HPDE6-E6E7 (cell line): ENCODE results near the gene TIMM17B.

Experiments
- DNase-seq: peaks from one replicate; pipeline ENCODE4 v3.0.0; 2011; ENCODE audit warnings: missing footprints; ENCODE audit errors: extremely low spot score

TIMM17B gene

DNA sequence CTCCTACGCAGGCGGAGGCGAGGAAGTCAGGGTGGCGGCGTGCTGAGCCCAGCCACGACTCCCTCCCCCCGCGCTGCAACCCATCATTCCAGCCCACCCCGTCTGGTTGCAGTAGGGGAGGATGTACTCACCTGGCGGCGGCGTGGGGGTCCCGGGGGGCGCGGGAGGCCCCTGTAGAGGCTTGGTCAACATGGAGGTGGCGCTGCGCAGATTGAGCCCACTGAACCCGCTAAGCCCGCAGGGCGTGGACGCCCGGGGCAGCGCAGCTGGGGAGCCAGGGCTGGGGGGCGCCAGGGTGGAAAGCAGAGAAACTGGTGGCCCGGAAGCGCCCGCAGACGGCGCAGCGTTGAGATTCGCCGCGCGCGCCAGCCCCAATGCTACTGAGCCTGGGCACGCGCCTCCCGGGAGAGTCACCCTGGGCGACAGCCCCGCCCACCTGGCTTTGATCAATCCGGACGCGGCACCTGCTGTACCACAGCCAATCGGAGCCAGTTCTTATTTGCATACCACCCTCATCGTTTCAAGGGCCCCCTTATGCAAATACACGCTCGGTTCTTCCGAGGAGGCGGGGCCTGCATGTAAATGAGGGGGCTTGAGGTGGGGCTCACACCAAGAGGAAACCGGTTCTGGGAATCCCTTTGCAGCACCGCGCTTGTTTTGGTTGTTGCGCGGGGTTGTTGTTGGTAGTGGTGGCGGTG, 21.2 kb upstream of the TIMM17B start, which contains the start of gene PIM2:
Gene PIM2, minus strand, starts transcription at position 382 of the 698 bp plus-strand sequence. Its CDS starts 190 bp downstream, at position 192.
- DNase-seq: peak; percentile 74

DNA sequence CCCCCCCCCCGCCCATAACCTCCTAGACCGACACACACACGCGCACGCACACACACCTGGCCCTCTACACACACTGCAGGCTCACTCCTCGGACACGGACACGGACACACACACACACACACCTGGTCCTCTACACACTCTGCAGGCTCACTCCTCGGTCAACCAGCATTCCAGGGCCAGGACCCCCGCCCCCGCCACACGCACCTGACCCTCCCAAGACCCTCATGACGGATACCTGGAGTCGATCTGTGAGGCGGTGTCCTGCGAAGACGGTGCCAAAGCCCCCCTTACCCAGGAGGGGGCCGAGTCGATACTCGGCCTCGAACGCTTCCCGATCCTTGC, 20.7 kb upstream of the TIMM17B start:
- no peak for DNase-seq

DNA sequence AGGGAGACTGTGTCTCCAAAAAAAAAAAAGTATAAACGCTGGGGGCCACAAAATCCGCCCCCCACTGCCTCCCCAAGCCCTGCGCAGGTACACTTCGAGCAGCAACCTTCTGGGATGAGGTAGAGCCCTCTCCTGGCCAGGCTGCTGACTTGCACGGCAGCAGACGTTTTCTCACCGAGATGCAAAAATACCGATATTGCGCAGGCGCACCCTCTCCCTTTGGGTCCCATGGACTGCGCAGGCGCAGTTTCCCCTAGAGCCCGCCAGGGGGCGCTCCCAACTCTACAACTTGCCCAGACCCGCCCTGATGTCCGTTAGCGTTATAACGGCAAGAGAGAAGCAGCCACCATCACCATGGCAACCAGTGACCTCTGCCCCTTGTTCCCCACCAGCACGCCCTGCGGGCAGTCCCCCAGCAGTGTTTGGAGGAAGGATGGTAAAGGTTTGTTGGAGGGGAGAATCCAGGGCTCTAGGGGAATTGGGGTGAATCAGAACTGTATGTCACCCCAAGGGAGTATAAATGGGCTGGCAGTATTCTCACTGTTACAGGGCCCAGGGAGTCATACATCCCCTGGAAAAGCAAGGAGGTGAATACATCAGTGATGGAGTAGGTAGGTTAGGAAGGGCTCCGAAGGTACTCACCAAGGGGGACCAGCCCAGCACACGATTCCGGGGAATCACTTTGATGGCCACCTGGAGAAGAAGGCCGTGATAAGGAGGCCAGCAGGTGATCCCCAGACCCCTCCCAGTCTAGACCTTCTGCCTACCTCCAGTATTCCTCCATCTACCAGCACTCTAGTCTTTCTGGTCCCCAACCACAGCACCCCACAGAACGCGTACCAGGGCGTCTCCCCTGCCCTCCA, 19.8 kb upstream of the TIMM17B start:
- DNase-seq: peak; percentile 70

DNA sequence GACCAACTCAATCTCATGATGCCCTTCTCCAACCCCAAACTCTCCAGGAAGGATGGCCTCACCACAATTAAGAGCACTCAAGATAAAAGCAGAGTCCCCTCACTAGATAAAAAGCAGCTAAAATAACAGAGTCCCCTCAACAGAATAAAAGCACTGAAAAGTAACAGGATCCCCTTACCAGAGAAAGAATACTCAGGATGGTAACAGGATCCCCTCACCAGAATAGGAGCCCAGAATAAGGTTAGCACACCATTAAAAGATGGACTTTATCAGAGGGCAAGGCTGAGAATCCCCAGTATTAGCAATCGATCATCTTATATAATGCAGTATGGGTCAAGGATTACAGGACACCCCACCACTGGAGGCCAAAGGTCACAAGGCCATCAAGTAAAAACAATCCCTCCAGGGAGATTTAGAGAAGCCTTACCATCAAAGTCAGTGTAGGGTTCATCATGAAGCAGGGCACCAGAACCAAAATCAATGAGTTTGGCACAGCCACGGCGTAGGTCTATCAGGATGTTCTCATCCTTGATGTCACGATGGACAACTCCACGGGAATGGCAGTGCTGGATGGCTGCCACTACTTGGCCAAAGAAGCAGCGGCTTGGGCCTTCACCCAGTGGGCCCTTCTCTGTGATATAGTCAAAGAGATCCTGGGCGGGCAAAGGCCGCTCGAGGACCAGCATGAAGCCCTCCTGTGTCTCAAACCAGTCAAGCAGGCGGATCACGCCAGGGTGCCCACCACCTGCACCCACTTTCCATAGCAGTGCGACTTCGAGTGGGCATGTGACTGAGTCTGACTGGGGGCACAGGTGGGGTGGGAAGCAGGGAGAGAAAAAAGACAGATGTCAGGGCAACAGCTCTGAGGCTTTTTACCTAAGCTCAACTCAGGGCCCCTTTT, 17.3 kb upstream of the TIMM17B start:
- DNase-seq: no peak

DNA sequence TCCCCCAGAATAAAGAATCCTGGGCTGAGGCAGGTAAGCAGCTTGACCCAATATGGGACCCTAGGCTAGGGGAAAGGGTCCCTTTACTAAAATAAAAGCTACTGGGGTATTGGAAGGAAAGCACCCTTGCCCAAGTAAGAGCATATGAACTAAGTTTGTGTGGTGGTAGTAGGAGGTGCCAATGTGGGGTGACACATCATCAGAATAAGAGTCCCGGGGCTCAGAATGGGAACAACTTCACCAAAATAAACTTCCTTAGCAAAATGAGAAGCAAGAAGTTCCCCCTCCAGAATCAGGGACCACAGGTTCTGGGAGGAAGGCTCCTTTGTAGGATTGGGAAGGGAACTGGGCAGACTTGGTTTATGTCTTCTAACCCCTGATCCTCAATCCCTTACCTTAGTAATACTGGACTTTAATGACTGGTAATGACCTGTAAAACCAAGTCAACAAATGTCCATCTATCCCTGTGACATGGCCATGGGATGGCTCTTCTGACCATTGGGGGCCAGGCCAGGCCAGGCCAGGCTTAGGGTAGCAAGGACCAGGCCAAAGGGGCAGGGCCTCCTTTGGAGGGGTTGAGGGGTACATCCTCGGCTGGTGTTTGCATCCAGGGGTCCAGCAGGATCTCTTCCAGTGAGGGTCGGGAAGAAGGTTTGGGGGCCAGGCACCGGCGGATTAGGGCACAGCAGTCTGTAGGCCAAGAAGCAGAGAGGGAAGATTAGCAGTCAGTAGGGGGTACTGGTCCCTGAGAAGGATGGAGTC, 16.2 kb upstream of the TIMM17B start:
- DNase-seq: no peak

DNA sequence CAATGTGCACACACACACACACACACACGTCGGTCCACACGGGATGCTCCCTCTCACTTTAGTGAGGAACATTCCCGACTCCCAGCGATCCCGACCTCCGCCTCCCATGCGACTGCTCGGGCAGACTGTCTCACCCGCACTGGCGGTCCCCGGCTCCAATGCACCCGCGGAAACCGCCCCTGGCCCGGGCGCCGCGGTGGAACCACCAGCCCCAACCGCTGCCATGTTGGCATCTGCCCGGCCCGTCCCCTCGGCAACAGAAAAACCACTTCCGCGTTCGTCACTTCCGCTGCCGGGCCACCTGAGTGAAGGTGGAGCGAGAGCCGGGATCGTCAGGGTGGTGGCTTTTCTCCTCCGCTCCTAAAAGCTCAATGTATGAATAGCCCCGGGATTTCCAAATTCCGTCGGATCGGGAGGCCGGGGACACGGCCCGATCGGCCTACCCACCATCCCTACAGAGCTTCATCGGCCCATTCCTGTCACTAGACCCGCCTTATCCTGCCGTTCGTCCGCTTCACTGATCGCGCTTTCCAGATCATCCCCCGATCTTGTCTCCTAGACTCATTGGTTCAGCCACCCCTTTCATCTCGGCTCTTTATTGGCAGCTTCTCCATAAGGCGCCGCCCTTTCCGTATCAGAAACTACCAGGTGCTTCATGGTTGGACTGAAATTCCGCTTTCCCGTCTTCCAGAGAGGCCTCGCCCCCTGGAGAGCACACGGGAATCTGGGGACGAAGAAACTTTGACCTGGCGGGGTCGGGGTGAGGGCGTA, 14.0 kb upstream of the TIMM17B start, which contains the start of gene SLC35A2:
Gene SLC35A2, minus strand, starts transcription at position 235 of the 771 bp plus-strand sequence. Its CDS starts 10 bp downstream, at position 225.
- peak; percentile 57 for DNase-seq

DNA sequence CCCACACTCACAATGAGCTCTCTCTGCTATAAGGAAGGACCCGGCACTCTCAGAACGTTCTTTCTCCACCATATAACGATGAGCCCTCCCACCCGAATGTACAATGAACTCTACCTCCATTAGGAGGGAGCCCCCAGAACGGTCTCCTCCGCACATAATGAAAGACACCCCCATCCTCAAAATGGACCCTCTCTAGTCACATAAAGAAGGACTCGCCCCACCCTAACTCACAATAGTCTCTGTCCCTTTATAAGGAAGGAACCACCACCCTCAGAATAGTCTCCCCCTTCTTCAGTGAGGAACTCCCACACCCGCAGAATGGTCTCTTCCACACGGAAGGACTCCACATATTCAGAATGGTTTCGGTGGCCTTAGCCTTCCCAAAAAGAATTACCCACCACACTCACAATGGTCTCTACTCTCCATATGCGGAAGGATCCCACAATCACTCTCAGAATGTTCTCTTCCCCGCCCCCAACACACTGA, 13.4 kb upstream of the TIMM17B start:
- no peak for DNase-seq

DNA sequence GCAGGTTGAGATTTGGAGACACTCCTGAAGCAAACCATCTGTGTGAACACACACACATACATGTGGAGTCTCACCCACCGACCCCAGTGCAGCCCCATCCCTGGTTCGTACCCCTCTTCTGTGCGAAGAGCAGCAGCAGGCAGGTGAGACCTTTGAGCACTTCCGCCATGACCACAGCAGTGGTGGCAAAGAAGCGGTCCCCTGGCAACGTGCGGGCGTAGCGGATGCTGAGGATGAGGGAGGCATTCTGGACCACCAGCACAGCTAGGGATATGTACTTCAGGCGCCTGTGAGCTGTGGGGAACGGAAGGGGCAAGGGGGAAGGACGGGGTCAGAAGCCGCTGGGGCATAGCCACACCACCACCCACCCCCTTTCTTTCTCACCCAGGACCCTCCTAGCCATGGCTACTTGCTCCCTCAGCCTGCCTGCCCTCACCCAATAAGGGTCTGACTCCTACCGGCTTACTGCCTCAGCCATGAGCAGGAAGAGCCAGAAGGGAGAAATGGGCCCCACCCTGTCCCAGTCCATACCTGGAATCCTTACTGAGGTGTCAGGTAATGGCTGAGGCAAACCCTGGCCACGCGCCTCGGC, 12.2 kb upstream of the TIMM17B start:
- no peak for DNase-seq

DNA sequence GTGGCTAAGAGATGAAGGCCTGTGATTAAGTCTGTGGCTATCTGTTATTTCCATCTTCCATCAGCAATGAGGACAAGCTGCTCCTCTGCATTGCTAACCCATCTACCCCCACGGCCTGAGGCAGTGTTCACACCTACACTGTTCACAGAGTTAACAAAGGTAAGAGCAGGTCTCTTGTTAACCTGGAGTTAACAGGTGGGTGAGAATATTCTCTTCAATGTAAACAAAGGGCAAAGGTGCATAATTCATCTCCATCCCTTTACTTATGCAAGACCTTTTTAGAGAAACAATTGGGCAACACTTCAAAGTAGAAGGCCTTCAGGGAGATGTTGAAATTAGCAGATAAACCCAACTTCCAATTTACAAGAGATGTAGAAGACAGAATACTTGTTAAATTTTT, 11.0 kb upstream of the TIMM17B start:
- no peak for DNase-seq

DNA sequence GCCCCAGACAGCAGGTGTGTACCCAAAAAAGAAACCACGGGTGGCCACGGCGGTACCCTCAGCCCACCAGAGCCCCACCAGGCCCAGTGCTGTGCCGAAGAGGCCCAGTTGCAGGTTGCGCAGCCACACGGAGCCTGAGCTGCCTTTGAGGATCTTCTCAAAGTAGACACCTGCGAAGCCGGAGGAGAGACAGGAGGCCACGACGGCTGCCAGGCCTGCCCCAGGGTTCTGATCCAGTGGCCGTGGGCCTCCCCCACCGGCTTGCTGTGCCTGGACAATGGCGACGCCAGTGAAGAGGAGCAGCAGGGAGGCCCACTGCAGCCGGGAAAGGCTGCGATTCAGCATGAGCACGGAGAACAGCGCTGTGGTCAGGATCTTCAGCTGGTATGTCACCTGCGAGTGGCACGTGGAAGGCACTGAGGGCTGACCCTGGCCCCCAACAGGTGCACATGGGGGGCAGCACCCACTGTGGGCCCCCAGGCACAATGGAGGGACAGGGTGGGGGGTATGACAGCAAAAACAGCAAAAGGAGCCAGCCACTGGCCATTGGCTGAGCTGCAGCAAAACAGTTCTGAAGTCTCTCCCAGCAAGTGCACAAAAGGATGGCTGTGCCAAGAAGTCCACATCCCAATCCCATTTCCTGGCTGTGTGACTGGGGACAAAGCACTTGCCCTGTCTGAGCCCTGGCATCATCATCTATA, 7.7 kb upstream of the TIMM17B start:
- DNase-seq: no peak

DNA sequence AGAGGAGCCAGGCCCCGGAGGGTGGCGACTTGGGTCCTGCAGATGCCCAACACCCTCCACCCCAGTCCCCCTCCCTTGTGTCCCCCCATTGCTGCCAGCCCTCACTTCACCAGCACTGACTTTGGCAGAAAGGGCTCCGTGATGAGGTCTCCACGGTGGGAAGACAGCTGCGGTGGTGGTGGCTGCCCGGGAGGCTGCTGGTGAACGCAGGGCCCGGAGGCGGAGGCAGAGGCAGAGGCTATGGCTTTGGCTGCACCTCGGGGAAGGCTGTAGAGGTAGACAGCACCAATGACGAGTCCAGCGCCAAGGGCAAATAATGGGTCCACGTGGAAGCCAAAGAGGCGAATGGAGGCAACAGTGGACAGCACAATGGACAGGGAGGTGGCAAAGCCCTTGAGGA, 7.1 kb upstream of the TIMM17B start:
- DNase-seq: no peak

DNA sequence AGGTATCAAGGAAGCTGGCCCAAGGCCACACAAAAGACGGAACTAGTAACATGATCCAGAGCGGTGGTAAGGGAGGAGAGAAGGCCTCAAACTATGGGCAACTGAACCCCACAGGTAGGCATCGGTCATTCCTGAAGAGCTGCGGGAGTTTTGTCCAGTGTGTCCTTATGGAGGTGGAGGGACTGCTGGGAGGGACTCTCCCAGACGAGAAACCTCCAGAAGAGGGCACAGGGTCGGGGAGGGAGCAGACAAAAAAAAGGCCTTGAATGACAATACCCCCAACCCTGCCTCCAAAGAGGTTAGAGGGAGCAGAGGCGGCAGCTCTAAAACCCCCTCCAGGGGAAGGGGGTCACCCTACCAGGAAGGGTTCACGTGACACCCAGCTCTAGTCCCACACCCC, 6.6 kb upstream of the TIMM17B start:
- no peak for DNase-seq

DNA sequence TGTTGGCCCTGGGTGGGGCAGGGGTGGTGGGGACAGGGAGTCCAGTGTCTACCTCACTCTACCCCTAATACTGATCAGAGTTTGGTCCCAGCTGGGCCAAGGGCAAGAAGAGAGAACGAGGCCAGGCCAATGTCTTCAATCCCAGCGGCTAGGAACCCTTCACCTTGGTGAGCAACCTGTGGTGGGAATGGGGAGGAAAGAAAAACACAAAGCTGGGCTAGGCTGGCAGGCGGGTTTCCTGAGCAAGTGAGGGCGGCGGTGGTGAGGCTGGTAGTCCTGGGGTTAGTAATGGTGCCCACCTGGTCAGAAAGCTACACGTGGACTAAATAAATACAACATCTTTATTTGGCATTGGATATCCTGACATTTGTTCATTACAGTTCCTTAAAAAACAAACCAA, 5.7 kb upstream of the TIMM17B start:
- DNase-seq: no peak

DNA sequence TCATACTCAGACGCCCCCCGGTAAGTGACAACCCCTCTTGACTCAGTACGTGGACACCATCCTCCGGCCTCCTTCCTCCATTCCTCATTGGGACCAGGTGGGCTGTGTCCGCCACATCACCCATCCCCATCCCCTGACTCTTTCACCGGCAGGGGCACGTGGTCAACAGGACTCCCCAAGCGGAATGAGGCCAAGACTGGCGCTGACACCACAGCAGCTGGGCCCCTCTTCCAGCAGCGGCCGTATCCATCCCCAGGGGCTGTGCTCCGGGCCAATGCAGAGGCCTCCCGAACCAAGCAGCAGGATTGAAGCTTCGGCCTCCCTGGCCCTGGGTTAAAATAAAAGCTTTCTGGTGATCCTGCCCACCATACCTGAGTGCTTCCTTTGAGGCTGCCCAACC, 5.2 kb upstream of the TIMM17B start:
- no peak for DNase-seq

DNA sequence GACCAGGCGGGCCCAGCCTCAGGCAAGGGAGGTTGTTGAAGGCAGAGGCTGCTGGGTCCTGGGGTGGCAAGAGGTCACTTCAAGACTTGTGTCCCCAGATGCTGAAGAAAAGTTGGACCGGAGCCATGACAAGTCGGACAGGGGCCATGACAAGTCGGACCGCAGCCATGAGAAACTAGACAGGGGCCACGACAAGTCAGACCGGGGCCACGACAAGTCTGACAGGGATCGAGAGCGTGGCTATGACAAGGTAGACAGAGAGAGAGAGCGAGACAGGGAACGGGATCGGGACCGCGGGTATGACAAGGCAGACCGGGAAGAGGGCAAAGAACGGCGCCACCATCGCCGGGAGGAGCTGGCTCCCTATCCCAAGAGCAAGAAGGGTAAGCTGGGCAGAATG, 4.6 kb upstream of the TIMM17B start:
- no peak for DNase-seq

DNA sequence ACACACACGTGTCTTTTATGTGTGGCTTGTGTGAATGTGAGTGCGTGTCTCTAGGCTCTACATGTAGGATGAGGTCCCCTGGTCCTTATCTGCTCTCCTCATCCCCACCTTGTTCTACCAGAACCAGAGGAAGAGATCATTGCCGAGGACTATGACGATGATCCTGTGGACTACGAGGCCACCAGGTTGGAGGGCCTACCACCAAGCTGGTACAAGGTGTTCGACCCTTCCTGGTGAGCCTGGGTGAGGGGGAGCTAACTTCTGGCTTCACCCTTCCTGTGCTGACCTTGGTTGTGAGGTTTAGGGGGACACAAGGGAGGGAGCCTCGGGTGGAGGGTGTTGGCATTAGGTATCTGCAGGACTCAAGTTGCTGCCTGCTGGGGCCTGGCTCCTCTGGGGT, 3.5 kb upstream of the TIMM17B start:
- DNase-seq: no peak

DNA sequence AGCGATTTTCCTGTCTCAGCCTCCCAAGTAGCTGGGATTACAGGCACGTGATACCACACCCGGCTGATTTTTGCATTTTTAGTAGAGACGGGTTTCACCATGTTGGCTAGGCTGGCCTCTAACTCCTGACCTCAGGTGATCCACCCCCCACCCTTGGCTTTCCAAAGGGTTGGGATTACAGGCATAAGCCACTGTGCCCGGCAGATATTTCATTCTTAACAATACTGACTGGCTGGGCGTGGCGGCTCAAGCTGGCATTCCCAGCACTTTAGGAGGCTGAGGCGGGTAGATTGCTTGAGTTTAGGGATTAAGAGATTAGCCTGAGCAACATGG, 1.5 kb upstream of the TIMM17B start:
- DNase-seq: no peak

DNA sequence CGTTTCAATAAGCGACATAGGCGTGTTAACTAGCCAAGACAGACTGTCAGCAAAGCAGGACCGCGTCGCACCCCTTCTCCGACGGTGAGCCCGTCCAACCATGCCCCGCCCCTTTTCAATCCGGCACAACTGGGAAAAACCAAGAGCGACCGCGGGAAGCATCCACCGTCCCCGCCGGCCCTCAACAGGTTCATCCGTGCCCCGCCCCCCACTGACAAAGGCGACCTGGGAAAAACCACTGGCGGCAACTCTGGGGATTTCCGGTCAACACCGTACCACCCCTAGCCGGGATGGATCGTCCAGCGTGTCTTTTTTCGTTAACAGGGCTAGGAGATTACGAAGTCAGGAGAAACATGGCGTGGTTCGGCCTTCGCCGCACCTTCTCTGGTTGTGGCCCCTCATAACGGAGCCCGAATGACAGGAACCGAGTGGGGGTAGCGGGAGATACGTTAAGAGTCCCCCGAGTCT, 377 bp downstream of the TIMM17B start:
- DNase-seq: no peak

DNA sequence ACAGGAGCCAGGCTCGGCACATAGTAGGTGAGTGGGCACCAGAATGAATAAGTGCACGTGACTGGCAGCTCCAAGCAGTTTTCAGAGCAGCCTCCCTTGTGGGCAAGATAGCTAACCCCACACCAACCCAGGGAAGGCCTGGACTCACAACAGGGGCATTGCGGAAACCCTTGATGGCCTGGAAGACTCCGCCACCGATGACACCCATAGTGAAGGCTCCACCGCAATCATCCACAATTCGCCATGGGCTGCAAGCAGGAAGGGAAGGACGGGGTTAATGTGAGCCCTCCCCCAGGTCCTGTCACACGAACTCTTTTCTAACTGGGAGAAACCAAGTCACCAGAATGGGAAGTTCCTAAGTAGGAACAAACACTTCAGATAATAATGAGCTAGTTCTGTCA, 957 bp downstream of the TIMM17B start:
- no peak for DNase-seq
